Endodermal cell (in vitro differentiated cells): ENCODE results near the gene TMEM121B. TPM values are rescaled to one million over a fixed set of nuclear protein-coding genes. Genes with fewer than 3 reads are reported as not detected.

Experiments
- DNase-seq: peaks from one replicate; pipeline ENCODE4 v3.0.0-alpha.2; 2017
- H3K27ac ChIP-seq: 2 replicates; pipeline ENCODE4 v1.5.1; 2013; ENCODE audit warnings: mild to moderate bottlenecking, low read depth, low read length, moderate library complexity
- H3K27me3 ChIP-seq: 2 replicates; pipeline ENCODE4 v1.6.1; 2013; ENCODE audit warnings: mild to moderate bottlenecking, low read length, moderate library complexity; ENCODE audit not compliant: insufficient read depth, control insufficient read depth, poor library complexity, severe bottlenecking
- H3K36me3 ChIP-seq: 2 replicates; pipeline ENCODE4 v1.7.0; 2013; ENCODE audit warnings: mild to moderate bottlenecking, low read length, moderate library complexity; ENCODE audit not compliant: control insufficient read depth, insufficient read depth
- H3K4me1 ChIP-seq: one replicate; pipeline ENCODE4 v1.7.0; 2013; ENCODE audit warnings: low read length; ENCODE audit not compliant: control insufficient read depth, insufficient read depth
- H3K4me3 ChIP-seq: 2 replicates; pipeline ENCODE4 v1.5.1; 2013; ENCODE audit warnings: mild to moderate bottlenecking, low read length, moderate library complexity
- H3K9ac ChIP-seq: 2 replicates; pipeline ENCODE4 v1.6.1; 2013; ENCODE audit warnings: mild to moderate bottlenecking, low read length, moderate library complexity; ENCODE audit not compliant: poor library complexity, severe bottlenecking; ENCODE audit errors: extremely low read depth
- H3K9me3 ChIP-seq: 2 replicates; pipeline ENCODE4 v1.6.1; 2013; ENCODE audit warnings: mild to moderate bottlenecking, low read length, moderate library complexity; ENCODE audit not compliant: control insufficient read depth
- H3K27ac Mint-ChIP-seq: 2 replicates; pipeline ENCODE4 v1.8.0; 2020; ENCODE audit warnings: mixed read lengths
- H3K27me3 Mint-ChIP-seq: 2 replicates; pipeline ENCODE4 v1.8.0; 2021; ENCODE audit warnings: mild to moderate bottlenecking, mixed read lengths; ENCODE audit not compliant: insufficient read depth
- H3K36me3 Mint-ChIP-seq: 2 replicates; pipeline ENCODE4 v1.8.0; 2020; ENCODE audit warnings: low read depth, mixed read lengths
- H3K4me1 Mint-ChIP-seq: 2 replicates; pipeline ENCODE4 v1.8.0; 2020; ENCODE audit warnings: mixed read lengths
- H3K4me3 Mint-ChIP-seq: 2 replicates; pipeline ENCODE4 v1.8.0; 2020; ENCODE audit warnings: mild to moderate bottlenecking, moderate library complexity, mixed read lengths
- H3K9me3 Mint-ChIP-seq: 2 replicates; pipeline ENCODE4 v1.8.0; 2020; ENCODE audit warnings: mild to moderate bottlenecking, mixed read lengths
- CTCF ChIP-seq: fragments of 200-600 bp; sonication (generic); conservative IDR thresholded peaks from 2 replicates; pipeline ENCODE4 v1.5.0; 2021; ENCODE audit warnings: antibody characterized with exemption, mild to moderate bottlenecking
- WGBS, 2 experiments: methylation state at CpG; one replicate each; pipeline versions ENCODE4 v1.1.5 to v1.1.7; 2013; ENCODE audit warnings: missing lambda C conversion rate in 2 of 2, mixed read lengths in 1 of 2; ENCODE audit not compliant: insufficient coverage in 1 of 2, insufficient read length in 1 of 2; 5-methylcytosine and 5-hydroxymethylcytosine counted together
- total RNA-seq, 2 donors: library from RNA; stranded (reverse); fragmentation: NEBNext Ultra II Directional in 1 of 2; extraction: Animal tissue kit (Norgen Biotek cat#: 25700) in 1 of 2; gene quantifications; 2 replicates in 1 of 2; 3 replicates in 1 of 2; pipeline ENCODE4 v1.2.1, GENCODE V29; 2021

Gene TMEM121B
- total RNA-seq, 2 donors from 2014 or later, result 8.9 to 10.9 TPM

GRCh38 chr22:17083811-17084441 lies 37.2 kb downstream of the TMEM121B start:
- no peak overlapping the region for H3K27ac Mint-ChIP-seq
- H3K27me3 Mint-ChIP-seq, result peaks cover 18% of the 10 kb centered on the region
- Histone ChIP-seq H3K4me3 (no peak overlapping the region), H3K27me3 (no peaks in the 10 kb centered on the region), H3K27ac (no peak overlapping the region), H3K4me1 (peaks cover 3% of the 10 kb centered on the region), H3K9me3 (no peaks in the 10 kb centered on the region), H3K36me3 (peaks cover 8% of the 10 kb centered on the region), H3K9ac (no peak overlapping the region)
- H3K9me3 Mint-ChIP-seq, result no peaks in the 10 kb centered on the region
- DNase-seq, result no peak
- 91 to 93% methylated on average over 28 to 33 of the region's 33 CpGs for WGBS, 2 experiments
- H3K36me3 Mint-ChIP-seq, result no peaks in the 10 kb centered on the region
- H3K4me1 Mint-ChIP-seq, result peaks cover 4% of the 10 kb centered on the region
- TF ChIP-seq CTCF, result no peak
- H3K4me3 Mint-ChIP-seq, result peak overlapping the region; percentile 65

GRCh38 chr22:17083255-17083654 lies 37.9 kb downstream of the TMEM121B start:
- H3K4me1 ChIP-seq, result peaks cover 3% of the 10 kb centered on the region
- peaks cover 8% of the 10 kb centered on the region for H3K36me3 ChIP-seq
- no peak for DNase-seq
- no peak overlapping the region for H3K27ac ChIP-seq
- H3K9me3 Mint-ChIP-seq, result no peaks in the 10 kb centered on the region
- peak overlapping the region; percentile 65 for H3K4me3 Mint-ChIP-seq
- H3K27me3 ChIP-seq, result no peaks in the 10 kb centered on the region
- no peak for TF ChIP-seq CTCF
- no peaks in the 10 kb centered on the region for H3K9me3 ChIP-seq
- peaks cover 18% of the 10 kb centered on the region for H3K27me3 Mint-ChIP-seq
- H3K36me3 Mint-ChIP-seq, result no peaks in the 10 kb centered on the region
- H3K4me1 Mint-ChIP-seq, result peaks cover 4% of the 10 kb centered on the region
- no peak overlapping the region for H3K27ac Mint-ChIP-seq
- no peak overlapping the region for H3K9ac ChIP-seq
- 93 to 96% methylated on average over 3 to 4 of the region's 5 CpGs for WGBS, 2 experiments
- no peak overlapping the region for H3K4me3 ChIP-seq

GRCh38 chr22:17079572-17079971 lies 41.6 kb downstream of the TMEM121B start:
- Histone ChIP-seq H3K9ac (no peak overlapping the region), H3K36me3 (no peaks in the 10 kb centered on the region), H3K27me3 (no peaks in the 10 kb centered on the region), H3K4me3 (no peak overlapping the region), H3K4me1 (no peaks in the 10 kb centered on the region), H3K27ac (no peak overlapping the region), H3K9me3 (no peaks in the 10 kb centered on the region)
- WGBS, 2 experiments, result 85 to 100% methylated on average over 3 to 4 of the region's 4 CpGs
- no peaks in the 10 kb centered on the region for H3K9me3 Mint-ChIP-seq
- no peak for DNase-seq
- no peaks in the 10 kb centered on the region for H3K36me3 Mint-ChIP-seq
- TF ChIP-seq CTCF, result no peak
- H3K27me3 Mint-ChIP-seq, result peaks cover 3% of the 10 kb centered on the region
- H3K27ac Mint-ChIP-seq, result no peak overlapping the region
- no peak overlapping the region for H3K4me3 Mint-ChIP-seq
- no peaks in the 10 kb centered on the region for H3K4me1 Mint-ChIP-seq
